Measurements from ENCODE around the gene TRAK1.

The TRAK1 gene

GRCh38 chr3:42085641-42086376 lies 5.3 kb upstream of the TRAK1 start:
- peaks cover 6 to 35% (median 26%) of the 10 kb centered on the region in 4 experiments for H3K36me3 ChIP-seq (ENCODE audit: control insufficient read depth in 4 of 4, insufficient read depth in 4 of 4, low read length in 3 of 4)
- CTCF ChIA-PET: interaction anchor here (4.7 kb wide), 1 partner anchor 13 kb away, joined by 22 read pairs; no protein-coding TSS in a partner anchor
- DNase-seq: no peak
- no peaks in the 10 kb centered on the region for H3K27me3 ChIP-seq (replicated peaks in 2 of 5; ENCODE audit: control insufficient read depth in 4 of 5, insufficient read depth in 5 of 5, low read length in 4 of 5)
- WGBS (ENCODE audit: insufficient coverage): 76% methylated on average over 3 of the region's 11 CpGs
- H3K9me3 ChIP-seq (ENCODE audit: control extremely low read depth in 1 of 5, control insufficient read depth in 4 of 5, insufficient read depth in 2 of 5, low read depth in 1 of 5, low read length in 4 of 5): no peaks in the 10 kb centered on the region
- no peak overlapping the region for H3K27ac ChIP-seq (ENCODE audit: insufficient read depth in 1 of 2, low read depth in 1 of 2, low read length in 2 of 2, poor library complexity in 1 of 2, severe bottlenecking in 2 of 2)
- H3K4me3 ChIP-seq (ENCODE audit: control insufficient read depth in 1 of 7, extremely low read depth in 1 of 7, insufficient read depth in 4 of 7, low read depth in 2 of 7, low read length in 6 of 7): no peak overlapping the region
- H3K4me1 ChIP-seq (ENCODE audit: control extremely low read depth in 1 of 4, control insufficient read depth in 4 of 4, insufficient read depth in 4 of 4, low read length in 3 of 4): peaks cover 5 to 21% (median 11%) of the 10 kb centered on the region in 4 experiments
- POLR2A ChIA-PET: no interaction called here

GRCh38 chr3:42088803-42089530 lies 2.2 kb upstream of the TRAK1 start:
- POLR2A ChIA-PET: interaction anchor here (1.1 kb wide), 1 partner anchor 167 kb away, joined by 3 read pairs; no protein-coding TSS in a partner anchor

DNA sequence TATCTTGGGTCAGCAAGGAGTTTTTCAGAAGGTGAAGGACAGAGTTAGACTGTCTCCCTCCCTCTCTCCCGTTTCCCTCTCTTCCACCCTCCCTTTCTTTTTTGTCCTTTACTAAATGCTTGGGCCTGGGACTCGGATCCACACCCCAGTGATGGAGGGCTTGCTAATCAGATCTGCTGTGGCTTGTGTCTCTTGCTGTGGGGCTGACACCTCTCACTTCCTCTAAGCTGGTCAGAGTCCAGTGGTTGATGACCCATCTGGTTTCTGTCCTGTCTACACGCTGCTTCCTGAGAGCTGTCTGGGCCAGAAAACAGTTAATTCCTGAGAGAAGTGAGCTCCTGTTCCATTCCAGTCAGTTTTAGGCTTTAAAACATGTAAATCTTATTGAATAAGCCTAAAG lies 849 bp downstream of the TRAK1 start:
- CTCF ChIA-PET: interaction anchor here (1.2 to 2.1 kb wide), 5 partner anchors 8 to 193 kb away, joined by 3 to 8 read pairs (median 4); no protein-coding TSS in a partner anchor
- peak overlapping the region in 1 of 2 experiments; percentile 2 for H3K27ac ChIP-seq (ENCODE audit: insufficient read depth in 1 of 2, low read depth in 1 of 2, low read length in 2 of 2, poor library complexity in 1 of 2, severe bottlenecking in 2 of 2)
- 86% methylated on average over 1 of the region's 3 CpGs for WGBS (ENCODE audit: insufficient coverage)
- H3K36me3 ChIP-seq (ENCODE audit: control insufficient read depth in 4 of 4, insufficient read depth in 4 of 4, low read length in 3 of 4): peaks cover 12 to 50% (median 38%) of the 10 kb centered on the region in 4 experiments
- H3K4me3 ChIP-seq (ENCODE audit: control insufficient read depth in 1 of 7, extremely low read depth in 1 of 7, insufficient read depth in 4 of 7, low read depth in 2 of 7, low read length in 6 of 7): no peak overlapping the region
- peaks cover 0 to 16% (median 2%) of the 10 kb centered on the region in 4 experiments for H3K4me1 ChIP-seq (ENCODE audit: control extremely low read depth in 1 of 4, control insufficient read depth in 4 of 4, insufficient read depth in 4 of 4, low read length in 3 of 4)
- POLR2A ChIA-PET: no interaction called here
- no peaks in the 10 kb centered on the region for H3K27me3 ChIP-seq (replicated peaks in 2 of 5; ENCODE audit: control insufficient read depth in 4 of 5, insufficient read depth in 5 of 5, low read length in 4 of 5)
- H3K9me3 ChIP-seq (ENCODE audit: control extremely low read depth in 1 of 5, control insufficient read depth in 4 of 5, insufficient read depth in 2 of 5, low read depth in 1 of 5, low read length in 4 of 5): peaks cover 0 to 7% (median 0%) of the 10 kb centered on the region in 5 experiments
- no peak for DNase-seq

More at GRCh38 chr3:42088803-42089530, 2.2 kb upstream of the TRAK1 start:
- CTCF ChIA-PET: interaction anchor here (0.6 to 0.9 kb wide), 3 partner anchors 10 to 62 kb away, joined by 3 read pairs; no protein-coding TSS in a partner anchor
- H3K27me3 ChIP-seq (replicated peaks in 2 of 5; ENCODE audit: control insufficient read depth in 4 of 5, insufficient read depth in 5 of 5, low read length in 4 of 5): no peaks in the 10 kb centered on the region
- H3K4me1 ChIP-seq (ENCODE audit: control extremely low read depth in 1 of 4, control insufficient read depth in 4 of 4, insufficient read depth in 4 of 4, low read length in 3 of 4): peaks cover 0 to 11% (median 1%) of the 10 kb centered on the region in 4 experiments
- peaks cover 0 to 7% (median 0%) of the 10 kb centered on the region in 5 experiments for H3K9me3 ChIP-seq (ENCODE audit: control extremely low read depth in 1 of 5, control insufficient read depth in 4 of 5, insufficient read depth in 2 of 5, low read depth in 1 of 5, low read length in 4 of 5)
- no peak overlapping the region for H3K4me3 ChIP-seq (ENCODE audit: control insufficient read depth in 1 of 7, extremely low read depth in 1 of 7, insufficient read depth in 4 of 7, low read depth in 2 of 7, low read length in 6 of 7)
- no peak for DNase-seq
- H3K27ac ChIP-seq (ENCODE audit: insufficient read depth in 1 of 2, low read depth in 1 of 2, low read length in 2 of 2, poor library complexity in 1 of 2, severe bottlenecking in 2 of 2): no peak overlapping the region
- WGBS (ENCODE audit: insufficient coverage): 90% methylated on average over 10 of the region's 11 CpGs
- H3K36me3 ChIP-seq (ENCODE audit: control insufficient read depth in 4 of 4, insufficient read depth in 4 of 4, low read length in 3 of 4): peaks cover 10 to 45% (median 35%) of the 10 kb centered on the region in 4 experiments

DNA sequence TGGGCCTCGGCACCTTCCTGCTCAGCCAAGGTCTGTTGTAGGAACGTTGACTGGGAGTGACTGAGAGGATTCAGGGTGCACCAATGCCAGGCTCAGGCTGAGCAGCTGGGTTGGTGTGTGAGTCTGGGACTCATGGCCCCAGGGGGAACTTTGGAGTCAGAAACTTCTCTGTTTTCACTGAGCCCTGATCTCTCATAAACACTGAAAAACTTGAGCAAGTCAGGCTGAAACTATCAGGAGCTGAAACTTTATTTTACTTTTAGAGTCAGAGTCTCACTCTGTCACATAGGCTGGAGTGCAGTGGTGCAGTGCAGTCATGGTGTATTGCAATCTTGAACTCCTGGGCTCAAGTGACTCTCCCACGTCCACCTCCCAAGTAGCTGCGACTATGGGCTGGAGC lies 3.0 kb downstream of the TRAK1 start:
- ChIA-PET POLR2A (no interaction called here), CTCF (interaction anchor here (0.6 to 1.7 kb wide), 3 partner anchors 15 to 26 kb away, joined by 3 to 4 read pairs (median 3); no protein-coding TSS in a partner anchor)
- WGBS (ENCODE audit: insufficient coverage): 73% methylated on average over 4 of the region's 4 CpGs
- Histone ChIP-seq H3K27me3 (replicated peaks in 2 of 5; ENCODE audit: control insufficient read depth in 4 of 5, insufficient read depth in 5 of 5, low read length in 4 of 5) (no peaks in the 10 kb centered on the region), H3K4me1 (ENCODE audit: control extremely low read depth in 1 of 4, control insufficient read depth in 4 of 4, insufficient read depth in 4 of 4, low read length in 3 of 4) (peaks cover 5 to 36% (median 18%) of the 10 kb centered on the region in 4 experiments), H3K9me3 (ENCODE audit: control extremely low read depth in 1 of 5, control insufficient read depth in 4 of 5, insufficient read depth in 2 of 5, low read depth in 1 of 5, low read length in 4 of 5) (peaks cover 0 to 7% (median 0%) of the 10 kb centered on the region in 5 experiments), H3K4me3 (ENCODE audit: control insufficient read depth in 1 of 7, extremely low read depth in 1 of 7, insufficient read depth in 4 of 7, low read depth in 2 of 7, low read length in 6 of 7) (no peak overlapping the region), H3K27ac (ENCODE audit: insufficient read depth in 1 of 2, low read depth in 1 of 2, low read length in 2 of 2, poor library complexity in 1 of 2, severe bottlenecking in 2 of 2) (no peak overlapping the region), H3K36me3 (ENCODE audit: control insufficient read depth in 4 of 4, insufficient read depth in 4 of 4, low read length in 3 of 4) (peaks cover 10 to 33% (median 20%) of the 10 kb centered on the region in 4 experiments)
- DNase-seq: no peak

GRCh38 chr3:42094691-42095391 lies 3.7 kb downstream of the TRAK1 start:
- Histone ChIP-seq H3K27ac (ENCODE audit: insufficient read depth in 1 of 2, low read depth in 1 of 2, low read length in 2 of 2, poor library complexity in 1 of 2, severe bottlenecking in 2 of 2) (no peak overlapping the region), H3K27me3 (replicated peaks in 2 of 5; ENCODE audit: control insufficient read depth in 4 of 5, insufficient read depth in 5 of 5, low read length in 4 of 5) (no peaks in the 10 kb centered on the region), H3K4me3 (ENCODE audit: control insufficient read depth in 1 of 7, extremely low read depth in 1 of 7, insufficient read depth in 4 of 7, low read depth in 2 of 7, low read length in 6 of 7) (no peak overlapping the region), H3K4me1 (ENCODE audit: control extremely low read depth in 1 of 4, control insufficient read depth in 4 of 4, insufficient read depth in 4 of 4, low read length in 3 of 4) (peaks cover 5 to 42% (median 22%) of the 10 kb centered on the region in 4 experiments), H3K36me3 (ENCODE audit: control insufficient read depth in 4 of 4, insufficient read depth in 4 of 4, low read length in 3 of 4) (peaks cover 9 to 26% (median 18%) of the 10 kb centered on the region in 4 experiments), H3K9me3 (ENCODE audit: control extremely low read depth in 1 of 5, control insufficient read depth in 4 of 5, insufficient read depth in 2 of 5, low read depth in 1 of 5, low read length in 4 of 5) (peaks cover 0 to 7% (median 0%) of the 10 kb centered on the region in 5 experiments)
- POLR2A ChIA-PET: no interaction called here
- CTCF ChIA-PET: interaction anchor here (0.9 to 1.7 kb wide), 3 partner anchors 21 to 200 kb away, joined by 3 to 4 read pairs (median 4); no protein-coding TSS in a partner anchor
- 100% methylated on average over 2 of the region's 4 CpGs for WGBS (ENCODE audit: insufficient coverage)
- no peak for DNase-seq

DNA sequence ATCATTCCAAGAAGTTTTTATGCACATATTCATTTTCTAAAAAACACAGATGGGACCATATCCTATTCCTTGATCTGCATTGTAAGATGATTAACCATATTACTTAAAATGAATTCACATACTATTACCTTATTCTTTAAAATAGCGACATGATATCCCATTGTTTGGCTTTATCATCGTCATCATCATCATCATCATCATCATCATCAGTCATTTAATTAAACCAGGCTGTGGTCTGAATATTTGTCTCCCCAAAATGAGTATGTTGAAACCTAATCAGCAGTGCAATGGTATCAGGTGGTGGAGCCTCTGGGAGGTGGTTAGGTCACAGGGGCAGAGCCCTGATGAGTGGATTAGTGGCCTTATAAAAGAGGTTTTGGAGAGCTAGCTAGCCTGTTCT lies 4.4 kb downstream of the TRAK1 start:
- WGBS (ENCODE audit: insufficient coverage): no CpG with 5 or more reads among the region's 2 CpGs
- no peak for DNase-seq
- H3K4me1 ChIP-seq (ENCODE audit: control extremely low read depth in 1 of 4, control insufficient read depth in 4 of 4, insufficient read depth in 4 of 4, low read length in 3 of 4): peaks cover 5 to 42% (median 22%) of the 10 kb centered on the region in 4 experiments
- peaks cover 6 to 21% (median 15%) of the 10 kb centered on the region in 4 experiments for H3K36me3 ChIP-seq (ENCODE audit: control insufficient read depth in 4 of 4, insufficient read depth in 4 of 4, low read length in 3 of 4)
- POLR2A ChIA-PET: no interaction called here
- CTCF ChIA-PET: interaction anchor here (0.7 to 1.7 kb wide), 4 partner anchors 27 to 201 kb away, joined by 3 to 4 read pairs (median 4); partner anchors contain the start of gene ULK4
- peaks cover 0 to 7% (median 0%) of the 10 kb centered on the region in 5 experiments for H3K9me3 ChIP-seq (ENCODE audit: control extremely low read depth in 1 of 5, control insufficient read depth in 4 of 5, insufficient read depth in 2 of 5, low read depth in 1 of 5, low read length in 4 of 5)
- H3K27ac ChIP-seq (ENCODE audit: insufficient read depth in 1 of 2, low read depth in 1 of 2, low read length in 2 of 2, poor library complexity in 1 of 2, severe bottlenecking in 2 of 2): no peak overlapping the region
- no peak overlapping the region for H3K4me3 ChIP-seq (ENCODE audit: control insufficient read depth in 1 of 7, extremely low read depth in 1 of 7, insufficient read depth in 4 of 7, low read depth in 2 of 7, low read length in 6 of 7)
- H3K27me3 ChIP-seq (replicated peaks in 2 of 5; ENCODE audit: control insufficient read depth in 4 of 5, insufficient read depth in 5 of 5, low read length in 4 of 5): no peaks in the 10 kb centered on the region
